ENCODE measurements around the gene SF3B2. TPM values are rescaled to one million over a fixed set of nuclear protein-coding genes. Genes with fewer than 3 reads are reported as not detected.

The SF3B2 gene, protein sequence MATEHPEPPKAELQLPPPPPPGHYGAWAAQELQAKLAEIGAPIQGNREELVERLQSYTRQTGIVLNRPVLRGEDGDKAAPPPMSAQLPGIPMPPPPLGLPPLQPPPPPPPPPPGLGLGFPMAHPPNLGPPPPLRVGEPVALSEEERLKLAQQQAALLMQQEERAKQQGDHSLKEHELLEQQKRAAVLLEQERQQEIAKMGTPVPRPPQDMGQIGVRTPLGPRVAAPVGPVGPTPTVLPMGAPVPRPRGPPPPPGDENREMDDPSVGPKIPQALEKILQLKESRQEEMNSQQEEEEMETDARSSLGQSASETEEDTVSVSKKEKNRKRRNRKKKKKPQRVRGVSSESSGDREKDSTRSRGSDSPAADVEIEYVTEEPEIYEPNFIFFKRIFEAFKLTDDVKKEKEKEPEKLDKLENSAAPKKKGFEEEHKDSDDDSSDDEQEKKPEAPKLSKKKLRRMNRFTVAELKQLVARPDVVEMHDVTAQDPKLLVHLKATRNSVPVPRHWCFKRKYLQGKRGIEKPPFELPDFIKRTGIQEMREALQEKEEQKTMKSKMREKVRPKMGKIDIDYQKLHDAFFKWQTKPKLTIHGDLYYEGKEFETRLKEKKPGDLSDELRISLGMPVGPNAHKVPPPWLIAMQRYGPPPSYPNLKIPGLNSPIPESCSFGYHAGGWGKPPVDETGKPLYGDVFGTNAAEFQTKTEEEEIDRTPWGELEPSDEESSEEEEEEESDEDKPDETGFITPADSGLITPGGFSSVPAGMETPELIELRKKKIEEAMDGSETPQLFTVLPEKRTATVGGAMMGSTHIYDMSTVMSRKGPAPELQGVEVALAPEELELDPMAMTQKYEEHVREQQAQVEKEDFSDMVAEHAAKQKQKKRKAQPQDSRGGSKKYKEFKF
- total RNA-seq (10 to 100 TPM; 55.7 to 67.6 TPM), polyA plus RNA-seq (10 to 100 TPM; 50.5 to 58.7 TPM)

DNA sequence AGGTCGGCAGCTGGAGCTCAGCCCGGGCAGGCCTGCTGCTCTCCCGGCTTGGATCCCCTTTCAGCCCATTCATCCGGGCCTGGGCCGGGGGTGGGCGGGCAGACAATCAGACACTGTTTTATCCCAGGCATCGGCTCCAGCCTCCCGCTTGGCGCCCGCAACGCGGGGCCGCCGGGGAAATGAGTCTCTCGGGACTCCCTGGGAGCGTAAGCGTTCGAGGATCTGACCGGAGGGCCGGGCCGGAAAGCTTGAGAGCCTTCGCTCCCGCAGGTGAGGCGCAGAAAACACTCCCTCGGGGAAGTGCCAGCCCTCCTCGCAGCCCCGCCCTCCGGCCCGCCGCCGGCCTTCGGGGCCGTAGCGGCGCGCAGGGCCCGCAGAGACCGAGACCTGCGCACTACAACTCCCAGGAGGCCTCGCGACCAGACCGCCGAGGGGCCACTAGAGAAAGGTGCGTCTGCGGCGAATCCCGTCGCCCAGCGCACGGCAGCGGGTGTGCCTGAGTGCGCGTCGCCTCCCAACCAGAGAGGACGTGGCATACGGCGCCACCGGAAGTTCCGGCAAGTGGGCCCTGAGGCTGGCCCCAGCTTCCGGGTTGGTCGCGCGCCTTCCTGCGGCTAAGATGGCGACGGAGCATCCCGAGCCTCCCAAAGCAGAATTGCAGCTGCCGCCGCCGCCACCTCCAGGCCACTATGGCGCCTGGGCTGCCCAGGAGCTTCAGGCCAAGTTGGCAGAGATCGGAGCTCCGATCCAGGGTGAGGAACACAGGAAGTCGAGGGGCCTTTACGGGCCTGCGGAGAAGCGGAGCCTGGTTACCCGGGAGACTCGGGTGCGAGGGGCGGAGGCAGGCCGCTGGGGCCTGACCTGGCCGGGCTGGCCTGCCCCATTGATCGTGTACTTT lies at the start of gene SF3B2:
TSS of gene SF3B2 (plus strand) at position 599 of the 898 bp plus-strand sequence. CDS start at position 620, 21 bp downstream.
- H3K27ac ChIP-seq (ENCODE audit: low read depth in 1 of 2, low read length in 2 of 2): peak within 1 kb of the TSS; percentile 67 to 80

More for the DNA sequence above, at the start of gene SF3B2:
- H3K4me3 ChIP-seq (ENCODE audit: low read depth in 1 of 3, low read length in 3 of 3): peak within 1 kb of the TSS; percentile 85 to 96 (median 91)
- peaks cover 0 to 4% (median 0%) of the 10 kb centered on the region in 4 donors for H3K27me3 ChIP-seq (ENCODE audit: control insufficient read depth in 4 of 4, insufficient read depth in 4 of 4, low read length in 3 of 4)
- TF ChIP-seq NR2F2 (IDR thresholded peaks at IDR 0.05) (peak; percentile 47), EGR1 (IDR thresholded peaks at IDR 0.05; ENCODE audit: low read depth in 2 of 2) (peak in 1 of 2 donors; percentile 68), HNF4G (IDR thresholded peaks at IDR 0.05) (peak; percentile 58), RXRA (IDR thresholded peaks at IDR 0.05) (peak; percentile 31 to 49), FOXA1 (IDR thresholded peaks at IDR 0.05) (no peak), GABPA (IDR thresholded peaks at IDR 0.05 in 1 of 2, conservative IDR thresholded peaks at IDR 0.05 in 1 of 2) (peak; percentile 93 to 99), FOXA2 (IDR thresholded peaks at IDR 0.05) (no peak), HNF4A (conservative IDR thresholded peaks at IDR 0.05) (peak in 1 of 2 donors; percentile 85), SP1 (IDR thresholded peaks at IDR 0.05) (peak; percentile 75), TAF1 (conservative IDR thresholded peaks at IDR 0.05) (peak; percentile 69), YY1 (IDR thresholded peaks at IDR 0.05) (peak; percentile 98), RAD21 (IDR thresholded peaks at IDR 0.05) (no peak), JUND (IDR thresholded peaks at IDR 0.05) (peak in 1 of 2 donors; percentile 17)
- TF ChIP-seq, protein P1, sequence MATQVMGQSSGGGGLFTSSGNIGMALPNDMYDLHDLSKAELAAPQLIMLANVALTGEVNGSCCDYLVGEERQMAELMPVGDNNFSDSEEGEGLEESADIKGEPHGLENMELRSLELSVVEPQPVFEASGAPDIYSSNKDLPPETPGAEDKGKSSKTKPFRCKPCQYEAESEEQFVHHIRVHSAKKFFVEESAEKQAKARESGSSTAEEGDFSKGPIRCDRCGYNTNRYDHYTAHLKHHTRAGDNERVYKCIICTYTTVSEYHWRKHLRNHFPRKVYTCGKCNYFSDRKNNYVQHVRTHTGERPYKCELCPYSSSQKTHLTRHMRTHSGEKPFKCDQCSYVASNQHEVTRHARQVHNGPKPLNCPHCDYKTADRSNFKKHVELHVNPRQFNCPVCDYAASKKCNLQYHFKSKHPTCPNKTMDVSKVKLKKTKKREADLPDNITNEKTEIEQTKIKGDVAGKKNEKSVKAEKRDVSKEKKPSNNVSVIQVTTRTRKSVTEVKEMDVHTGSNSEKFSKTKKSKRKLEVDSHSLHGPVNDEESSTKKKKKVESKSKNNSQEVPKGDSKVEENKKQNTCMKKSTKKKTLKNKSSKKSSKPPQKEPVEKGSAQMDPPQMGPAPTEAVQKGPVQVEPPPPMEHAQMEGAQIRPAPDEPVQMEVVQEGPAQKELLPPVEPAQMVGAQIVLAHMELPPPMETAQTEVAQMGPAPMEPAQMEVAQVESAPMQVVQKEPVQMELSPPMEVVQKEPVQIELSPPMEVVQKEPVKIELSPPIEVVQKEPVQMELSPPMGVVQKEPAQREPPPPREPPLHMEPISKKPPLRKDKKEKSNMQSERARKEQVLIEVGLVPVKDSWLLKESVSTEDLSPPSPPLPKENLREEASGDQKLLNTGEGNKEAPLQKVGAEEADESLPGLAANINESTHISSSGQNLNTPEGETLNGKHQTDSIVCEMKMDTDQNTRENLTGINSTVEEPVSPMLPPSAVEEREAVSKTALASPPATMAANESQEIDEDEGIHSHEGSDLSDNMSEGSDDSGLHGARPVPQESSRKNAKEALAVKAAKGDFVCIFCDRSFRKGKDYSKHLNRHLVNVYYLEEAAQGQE (IDR thresholded peaks at IDR 0.05): peak; percentile 28
- TF ChIP-seq, protein P2, sequence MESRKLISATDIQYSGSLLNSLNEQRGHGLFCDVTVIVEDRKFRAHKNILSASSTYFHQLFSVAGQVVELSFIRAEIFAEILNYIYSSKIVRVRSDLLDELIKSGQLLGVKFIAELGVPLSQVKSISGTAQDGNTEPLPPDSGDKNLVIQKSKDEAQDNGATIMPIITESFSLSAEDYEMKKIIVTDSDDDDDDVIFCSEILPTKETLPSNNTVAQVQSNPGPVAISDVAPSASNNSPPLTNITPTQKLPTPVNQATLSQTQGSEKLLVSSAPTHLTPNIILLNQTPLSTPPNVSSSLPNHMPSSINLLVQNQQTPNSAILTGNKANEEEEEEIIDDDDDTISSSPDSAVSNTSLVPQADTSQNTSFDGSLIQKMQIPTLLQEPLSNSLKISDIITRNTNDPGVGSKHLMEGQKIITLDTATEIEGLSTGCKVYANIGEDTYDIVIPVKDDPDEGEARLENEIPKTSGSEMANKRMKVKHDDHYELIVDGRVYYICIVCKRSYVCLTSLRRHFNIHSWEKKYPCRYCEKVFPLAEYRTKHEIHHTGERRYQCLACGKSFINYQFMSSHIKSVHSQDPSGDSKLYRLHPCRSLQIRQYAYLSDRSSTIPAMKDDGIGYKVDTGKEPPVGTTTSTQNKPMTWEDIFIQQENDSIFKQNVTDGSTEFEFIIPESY (IDR thresholded peaks at IDR 0.05): no peak
- TF ChIP-seq, protein P3, sequence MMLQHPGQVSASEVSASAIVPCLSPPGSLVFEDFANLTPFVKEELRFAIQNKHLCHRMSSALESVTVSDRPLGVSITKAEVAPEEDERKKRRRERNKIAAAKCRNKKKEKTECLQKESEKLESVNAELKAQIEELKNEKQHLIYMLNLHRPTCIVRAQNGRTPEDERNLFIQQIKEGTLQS (IDR thresholded peaks at IDR 0.05): no peak
- TF ChIP-seq, protein P4, sequence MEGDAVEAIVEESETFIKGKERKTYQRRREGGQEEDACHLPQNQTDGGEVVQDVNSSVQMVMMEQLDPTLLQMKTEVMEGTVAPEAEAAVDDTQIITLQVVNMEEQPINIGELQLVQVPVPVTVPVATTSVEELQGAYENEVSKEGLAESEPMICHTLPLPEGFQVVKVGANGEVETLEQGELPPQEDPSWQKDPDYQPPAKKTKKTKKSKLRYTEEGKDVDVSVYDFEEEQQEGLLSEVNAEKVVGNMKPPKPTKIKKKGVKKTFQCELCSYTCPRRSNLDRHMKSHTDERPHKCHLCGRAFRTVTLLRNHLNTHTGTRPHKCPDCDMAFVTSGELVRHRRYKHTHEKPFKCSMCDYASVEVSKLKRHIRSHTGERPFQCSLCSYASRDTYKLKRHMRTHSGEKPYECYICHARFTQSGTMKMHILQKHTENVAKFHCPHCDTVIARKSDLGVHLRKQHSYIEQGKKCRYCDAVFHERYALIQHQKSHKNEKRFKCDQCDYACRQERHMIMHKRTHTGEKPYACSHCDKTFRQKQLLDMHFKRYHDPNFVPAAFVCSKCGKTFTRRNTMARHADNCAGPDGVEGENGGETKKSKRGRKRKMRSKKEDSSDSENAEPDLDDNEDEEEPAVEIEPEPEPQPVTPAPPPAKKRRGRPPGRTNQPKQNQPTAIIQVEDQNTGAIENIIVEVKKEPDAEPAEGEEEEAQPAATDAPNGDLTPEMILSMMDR (IDR thresholded peaks at IDR 0.05; ENCODE audit: low read depth, low read length, missing input control): no peak
- TF ChIP-seq, protein P5, sequence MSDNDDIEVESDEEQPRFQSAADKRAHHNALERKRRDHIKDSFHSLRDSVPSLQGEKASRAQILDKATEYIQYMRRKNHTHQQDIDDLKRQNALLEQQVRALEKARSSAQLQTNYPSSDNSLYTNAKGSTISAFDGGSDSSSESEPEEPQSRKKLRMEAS (IDR thresholded peaks at IDR 0.05): no peak
- peaks cover 4 to 41% (median 27%) of the 10 kb centered on the region in 4 donors for H3K4me1 ChIP-seq (ENCODE audit: control insufficient read depth in 4 of 4, insufficient read depth in 4 of 4, low read length in 3 of 4)
- peak; percentile 96 for DNase-seq (ENCODE audit: low spot score)
- under 1% methylated on average over 84 of the region's 84 CpGs for WGBS
- H3K9ac ChIP-seq (ENCODE audit: low read depth in 1 of 2, low read length in 2 of 2): peak within 1 kb of the TSS; percentile 81 to 91
- no peaks in the 10 kb centered on the region for H3K9me3 ChIP-seq (ENCODE audit: control insufficient read depth in 4 of 4, low read length in 3 of 4)
- H3K36me3 ChIP-seq (ENCODE audit: control insufficient read depth in 4 of 4, insufficient read depth in 3 of 4, low read depth in 1 of 4, low read length in 3 of 4): peaks cover 0 to 22% (median 11%) of the 10 kb centered on the region in 4 donors

Measured in liver (tissue), 9 donors.